K562 (cell line): ENCODE measurements around the gene DZIP3. TPM values are rescaled to one million over a fixed set of nuclear protein-coding genes. Genes with fewer than 3 reads are reported as not detected.

Experiments
- ATAC-seq: fragments of 200-7000 bp; cut with Tn5 transposase; 3 replicates; pipeline ENCODE4 v1.9.1; 2020; ENCODE audit warnings: moderate library complexity
- BruUV-seq: library from RNA; stranded (reverse); fragments of 400-500 nt; replicated peaks from 2 replicates; lab custom pipeline; 2021; lab: Mats Ljungman, UMichigan
- CTCF ChIA-PET: fragments of 300-600 bp; formaldehyde crosslinking; extraction: SDS; loops from one replicate; lab custom pipeline; 2021; ENCODE audit warnings: low intra/inter-chr PET ratio; lab: Yijun Ruan, JAX
- POLR2A ChIA-PET: fragments of 300-600, 350-650 bp; sonication (Branson Sonifier 250); formaldehyde crosslinking; extraction: SDS; loops from one replicate; lab custom pipeline; 2021; ENCODE audit warnings: antibody characterized with exemption, inconsistent platforms; lab: Yijun Ruan, JAX
- DNase-seq, 4 experiments: peaks; one replicate each; pipeline versions ENCODE4 v3.0.0 to v3.0.0-alpha.2; 2011 to 2018; ENCODE audit warnings: low spot score in 3 of 4, mixed read lengths in 3 of 4; ENCODE audit errors: extremely low read depth in 1 of 4
- FAIRE-seq: peaks from 2 replicates; lab custom pipeline; 2011; peaks lifted over from hg19 to GRCh38; lab: Jason Lieb, UNC
- H2AFZ ChIP-seq: 2 replicates; pipeline ENCODE4 v1.6.0; 2011; ENCODE audit warnings: low read depth, low read length, control low read depth, inconsistent platforms
- H3K27ac ChIP-seq: fragments of 200-600 bp; 3 replicates; pipeline ENCODE4 v1.8.0; 2011; ENCODE audit warnings: low read depth, mild to moderate bottlenecking, control low read depth, inconsistent platforms, low read length, moderate library complexity, mixed read lengths; ENCODE audit errors: extremely low read depth
- H3K27me3 ChIP-seq, 2 experiments: fragments of 300-600 bp in 1 of 2; 2 replicates in 1 of 2; 3 replicates in 1 of 2; pipeline versions ENCODE4 v1.6.0 to v1.8.0; 2011; ENCODE audit warnings: inconsistent platforms in 2 of 2, low read length in 2 of 2, mild to moderate bottlenecking in 1 of 2, mixed read lengths in 1 of 2, moderate library complexity in 1 of 2; ENCODE audit not compliant: control insufficient read depth in 2 of 2, insufficient read depth in 2 of 2
- H3K36me3 ChIP-seq: fragments of 300-600 bp; 3 replicates; pipeline ENCODE4 v1.8.0; 2011; ENCODE audit warnings: mild to moderate bottlenecking, low read length, inconsistent platforms; ENCODE audit not compliant: control insufficient read depth, insufficient read depth
- H3K4me1 ChIP-seq, 2 experiments: fragments of 200-600 bp in 1 of 2; replicated peaks in 1 of 2; 2 replicates in 1 of 2; 3 replicates in 1 of 2; pipeline versions ENCODE4 v1.5.1 to v1.8.0; 2011; ENCODE audit warnings: inconsistent platforms in 2 of 2, low read length in 2 of 2, mild to moderate bottlenecking in 1 of 2, mixed read lengths in 1 of 2, moderate library complexity in 1 of 2; ENCODE audit not compliant: control insufficient read depth in 2 of 2, insufficient read depth in 2 of 2
- H3K4me2 ChIP-seq: 2 replicates; pipeline ENCODE4 v1.6.1; 2011; ENCODE audit warnings: low read length, control low read depth, inconsistent platforms, mixed read lengths; ENCODE audit not compliant: insufficient read depth
- H3K4me3 ChIP-seq: fragments of 200-600 bp; sonication (generic), shearing (Covaris generic); 2 replicates; pipeline ENCODE4 v1.5.1; 2016; ENCODE audit warnings: control low read depth, inconsistent platforms
- H3K79me2 ChIP-seq: fragments of 200-600 bp; 3 replicates; pipeline ENCODE4 v1.8.0; 2011; ENCODE audit warnings: low read length, inconsistent platforms; ENCODE audit not compliant: control insufficient read depth, insufficient read depth
- H3K9ac ChIP-seq, 2 experiments: 2 replicates each; pipeline versions ENCODE4 v1.6.0 to v1.6.1; 2011; ENCODE audit warnings: low read depth in 2 of 2, low read length in 2 of 2, control low read depth in 1 of 2, inconsistent platforms in 1 of 2, mild to moderate bottlenecking in 1 of 2, mixed read lengths in 1 of 2; ENCODE audit not compliant: insufficient read depth in 1 of 2
- H3K9me1 ChIP-seq: one replicate; pipeline ENCODE4 v1.6.0; 2011; ENCODE audit warnings: inconsistent platforms, mild to moderate bottlenecking, low read length, moderate library complexity; ENCODE audit not compliant: control insufficient read depth, insufficient read depth
- H3K9me3 ChIP-seq: replicated peaks from 2 replicates; pipeline ENCODE4 v1.5.1; 2011; ENCODE audit warnings: low read depth, low read length, inconsistent platforms; ENCODE audit not compliant: control insufficient read depth, insufficient read depth
- H4K20me1 ChIP-seq: replicated peaks from 2 replicates; pipeline ENCODE4 v1.6.1; 2011; ENCODE audit warnings: low read length, inconsistent platforms, mixed read lengths; ENCODE audit not compliant: control insufficient read depth, insufficient read depth
- AFF1 ChIP-seq, 2 experiments: fragments of 450-650 bp; IDR thresholded peaks; 2 replicates each; pipeline ENCODE4 v1.6.1; 2018; ENCODE audit warnings: mild to moderate bottlenecking in 2 of 2, low read depth in 1 of 2; ENCODE audit not compliant: partially characterized antibody in 2 of 2
- IRF2 ChIP-seq: sonication (generic); formaldehyde crosslinking; IDR thresholded peaks from 2 replicates; pipeline ENCODE4 v1.8.1; 2022; ENCODE audit warnings: mild to moderate bottlenecking, missing genetic modification reagents
- POLR2H ChIP-seq: IDR thresholded peaks from 2 replicates; pipeline ENCODE4 v1.6.1; 2016; ENCODE audit warnings: missing genetic modification characterization, low read depth, mild to moderate bottlenecking, control low read depth, missing compliant biosample characterization, moderate library complexity
- PTRF ChIP-seq: fragments of 450-650 bp; IDR thresholded peaks from 2 replicates; pipeline ENCODE4 v1.6.1; 2016; ENCODE audit warnings: mild to moderate bottlenecking, missing genetic modification characterization, missing compliant biosample characterization
- RAD51 ChIP-seq: fragments of 450-650 bp; IDR thresholded peaks from 2 replicates; pipeline ENCODE4 v1.7.1; 2016; ENCODE audit warnings: low read depth, mild to moderate bottlenecking, borderline replicate concordance
- TBP ChIP-seq: optimal IDR thresholded peaks from 2 replicates; pipeline ENCODE3; 2011; ENCODE audit warnings: low read depth, low read length, improper control_type of control experiment
- THAP12 ChIP-seq: fragments of 250-450 bp; sonication (Bioruptor Pico); IDR thresholded peaks from 2 replicates; pipeline ENCODE4 v1.9.0; 2021; ENCODE audit warnings: mild to moderate bottlenecking, inconsistent platforms
- WGBS: fragments of 100-300 bp; shearing (Covaris generic); methylation state at CpG from one replicate; pipeline ENCODE4 v1.1.6; 2016; ENCODE audit warnings: low coverage, mixed read lengths; ENCODE audit not compliant: insufficient coverage; ENCODE audit errors: missing lambda C conversion rate; 5-methylcytosine and 5-hydroxymethylcytosine counted together
- in situ Hi-C: fragments of 300-500 bp; cut with MboI; formaldehyde crosslinking; loops from 4 replicates; pipeline ENCODE4 v1.15.0; 2018; ENCODE audit warnings: inconsistent platforms, mixed read lengths
- intact Hi-C: fragments of 100-400 bp; cut with micrococcal nuclease; formaldehyde crosslinking; loops from 2 replicates; pipeline ENCODE4 v1.14.2; 2022
- polyA plus RNA-seq, 8 experiments: library from polyadenylated mRNA; depleted of rRNA in 4 of 8; stranded (reverse) in 5 of 8; unstranded in 3 of 8; fragments of >200 nt; fragmentation: Nextera tagmentation in 2 of 8; fragmentation: Illumina TruSeq in 1 of 8; extraction: Ambion mirVana in 2 of 8; extraction: Trizol in 1 of 8; gene quantifications; 2 replicates each; pipeline versions ENCODE4 v1.2.1 to v1.2.3, GENCODE V29; 2011 to 2014; ENCODE audit warnings: inconsistent platforms in 1 of 8, missing spikeins in 1 of 8
- total RNA-seq, 7 experiments: library from RNA; depleted of rRNA in 6 of 7; stranded (reverse); fragments of >200 nt in 6 of 7; fragmentation: Illumina TruSeq in 2 of 7; extraction: Trizol in 2 of 7; gene quantifications; 2 replicates each; pipeline versions ENCODE4 v1.2.1 to v1.2.3, GENCODE V29; 2011 to 2021; ENCODE audit warnings: low replicate concordance in 1 of 7

The DZIP3 gene
- total and polyA plus RNA-seq, 9 of the 15 experiments (the other 6 are each of a cell fraction or from before 2014, with no cell fraction given), result 3.5 to 9.7 (median 5.7) TPM

GRCh38 chr3:108722724-108723123 is 133.2 kb downstream of the DZIP3 start:
- intact Hi-C loops, result no loop called here
- no peak overlapping the region for H3K4me3 ChIP-seq
- no peak overlapping the region for H3K4me2 ChIP-seq
- H2AFZ ChIP-seq, result no peak overlapping the region
- no peaks in the 10 kb centered on the region for H3K9me3 ChIP-seq
- POLR2A ChIA-PET, result no interaction called here
- H3K79me2 ChIP-seq, result no peaks in the 10 kb centered on the region
- 0% methylated on average over 1 of the region's 1 CpG for WGBS
- H3K36me3 ChIP-seq, result no peaks in the 10 kb centered on the region
- BruUV-seq, result no TSS peak
- ATAC-seq (no peak), FAIRE-seq (no peak), DNase-seq (no peak)
- H4K20me1 ChIP-seq, result no peaks in the 10 kb centered on the region
- TF ChIP-seq PTRF (no peak), IRF2 (CRISPR knock-in tag) (no peak), AFF1 (IDR thresholded peaks at IDR 0.05; ENCODE audit: low read depth in 1 of 2, partially characterized antibody in 2 of 2) (no peak), TBP (no peak), RAD51 (no peak), THAP12 (no peak), POLR2H (tag) (no peak)
- TF ChIP-seq, all 486 proteins: peak for 0
- Histone ChIP-seq H3K4me1 (no peaks in the 10 kb centered on the region), H3K27me3 (no peaks in the 10 kb centered on the region), H3K9me1 (no peaks in the 10 kb centered on the region), H3K9ac (no peak overlapping the region), H3K27ac (no peak overlapping the region)
- in situ Hi-C loops, result no loop called here
- CTCF ChIA-PET, result no interaction called here
